GM08714 (cell line): ENCODE measurements around the gene MON1B.
"Not testable (repeated sequence)": the region's sequence is repeated elsewhere in the genome, so short reads cannot be mapped to it uniquely, and the experiment has no call there.

Experiments
- H3K4me3 ChIP-seq: fragments of 200-500 bp; sonication (Bioruptor generic); 2 replicates; pipeline ENCODE4 v1.5.1; 2014; ENCODE audit warnings: mild to moderate bottlenecking, low read length, inconsistent platforms
- ZNF274 ChIP-seq: IDR thresholded peaks from 2 replicates; pipeline ENCODE4 v1.6.1; 2012; ENCODE audit warnings: mild to moderate bottlenecking, low read depth, low read length

The MON1B gene

DNA sequence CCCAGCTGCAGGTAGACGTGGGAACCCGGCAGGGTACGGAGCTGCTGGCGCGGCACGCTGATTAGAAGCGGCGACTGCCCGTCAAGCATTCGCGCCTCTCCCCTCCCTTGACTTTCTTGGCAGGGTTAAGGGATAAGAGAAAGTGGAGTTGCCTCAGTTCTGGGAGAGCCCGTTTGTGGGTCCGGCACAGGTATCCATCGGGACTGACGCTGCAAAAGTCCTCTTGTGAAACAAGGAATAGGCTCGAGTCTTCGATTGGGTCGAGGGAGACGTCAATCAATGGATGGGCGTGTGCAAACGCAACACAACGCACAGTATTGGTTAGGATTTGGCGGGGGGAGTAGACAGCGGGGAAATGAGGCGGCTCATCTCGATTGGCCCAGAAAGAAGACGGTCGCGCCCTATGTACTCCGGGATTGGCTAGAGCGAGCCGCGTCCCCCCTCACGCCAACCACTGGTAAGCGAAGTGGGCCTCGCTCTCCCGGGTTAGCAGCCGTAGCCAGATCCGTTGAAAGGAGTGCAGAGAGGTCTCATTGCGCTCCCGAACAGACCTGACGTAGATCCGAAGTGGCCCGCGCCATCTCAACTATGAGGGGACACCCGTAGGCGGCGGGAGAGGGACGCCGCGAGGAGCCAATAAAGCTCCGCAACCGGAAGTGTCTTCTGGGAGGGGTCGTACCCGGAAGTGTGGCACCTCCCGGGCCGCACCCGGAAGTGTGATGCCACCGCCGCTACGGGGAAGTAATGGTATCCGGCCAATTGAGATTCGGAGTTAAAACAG lies at the start of gene MON1B:
Gene MON1B, plus strand, starts transcription at position 713 of the 781 bp plus-strand sequence. CDS start 296 bp downstream, outside the sequence.
- TF ChIP-seq ZNF274: no peak
- peak within 1 kb of the TSS; percentile 96 for H3K4me3 ChIP-seq

DNA sequence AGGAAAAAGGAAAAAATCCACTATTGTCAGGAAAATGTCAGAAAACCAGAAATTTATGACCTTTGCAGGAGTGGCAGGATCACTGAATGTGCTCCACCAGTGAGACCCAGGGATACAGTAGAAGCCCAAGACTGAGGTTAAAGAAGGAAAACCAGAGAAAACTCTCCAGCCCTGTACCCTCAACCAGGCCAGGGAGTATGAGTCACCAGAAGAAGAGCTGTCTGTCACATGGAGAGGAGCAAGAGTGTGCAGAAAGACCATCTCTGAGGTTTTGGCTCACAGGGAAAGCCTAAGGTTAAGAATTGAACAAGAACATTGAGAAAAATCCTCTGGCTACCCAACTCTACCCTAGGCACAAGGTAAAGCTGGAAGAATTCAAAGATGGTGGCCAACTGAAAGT lies 47.6 kb upstream of the MON1B start:
- H3K4me3 ChIP-seq: no peak overlapping the region
- TF ChIP-seq ZNF274: no peak

DNA sequence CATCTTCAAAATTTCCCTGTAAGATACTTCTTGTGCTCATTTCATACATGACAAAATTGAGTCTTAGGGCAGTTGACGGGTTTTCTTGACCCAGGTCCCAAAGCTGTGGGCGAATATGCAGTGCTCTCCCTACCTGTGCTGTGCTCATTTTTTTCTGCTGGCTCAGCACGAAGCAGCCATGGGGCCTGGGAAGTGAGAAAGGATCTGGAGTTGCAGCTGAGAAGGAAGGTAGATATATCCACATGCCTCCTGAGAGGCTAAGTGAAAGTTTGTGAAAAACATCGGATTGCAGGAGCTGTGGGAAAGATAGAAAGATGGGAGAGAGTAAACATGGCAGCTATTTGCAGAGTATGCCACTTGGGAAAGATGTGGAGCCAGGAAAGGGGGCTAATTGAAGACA lies 42.9 kb upstream of the MON1B start:
- TF ChIP-seq ZNF274: no peak
- H3K4me3 ChIP-seq: no peak overlapping the region

DNA sequence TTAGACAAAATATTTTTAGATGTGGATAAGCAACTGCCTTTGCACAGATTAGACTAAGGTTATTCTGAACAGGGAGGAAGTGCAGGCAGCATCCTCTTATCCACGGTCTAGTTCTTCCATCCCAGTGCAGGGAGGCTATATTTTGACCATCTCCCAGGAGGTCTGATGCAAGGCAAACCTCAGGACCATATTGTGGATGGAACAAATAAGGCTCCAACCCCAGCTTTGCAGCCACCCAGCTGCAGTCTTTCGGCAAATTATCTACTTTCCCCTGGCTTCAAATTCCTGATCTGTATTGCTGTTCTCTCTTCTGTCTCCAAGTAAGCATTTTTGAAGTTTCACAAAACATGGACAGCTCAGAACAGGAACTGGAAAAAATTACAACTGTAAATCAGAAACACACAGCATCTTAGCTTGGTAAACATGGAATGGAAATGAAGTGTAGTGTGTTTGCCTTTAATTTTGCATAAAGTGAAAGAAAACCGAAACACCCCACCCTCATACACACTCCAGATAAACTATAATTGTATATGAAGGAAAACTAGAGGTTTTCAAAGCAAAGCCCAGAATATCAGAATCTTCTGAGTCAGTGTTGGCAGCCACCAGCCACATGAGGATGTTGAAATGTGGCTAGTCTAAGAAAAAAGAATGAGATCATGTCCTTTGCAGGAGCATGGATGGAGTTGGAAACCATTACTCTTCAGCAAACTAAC lies 33.5 kb upstream of the MON1B start:
- no peak for TF ChIP-seq ZNF274
- no peak overlapping the region for H3K4me3 ChIP-seq

DNA sequence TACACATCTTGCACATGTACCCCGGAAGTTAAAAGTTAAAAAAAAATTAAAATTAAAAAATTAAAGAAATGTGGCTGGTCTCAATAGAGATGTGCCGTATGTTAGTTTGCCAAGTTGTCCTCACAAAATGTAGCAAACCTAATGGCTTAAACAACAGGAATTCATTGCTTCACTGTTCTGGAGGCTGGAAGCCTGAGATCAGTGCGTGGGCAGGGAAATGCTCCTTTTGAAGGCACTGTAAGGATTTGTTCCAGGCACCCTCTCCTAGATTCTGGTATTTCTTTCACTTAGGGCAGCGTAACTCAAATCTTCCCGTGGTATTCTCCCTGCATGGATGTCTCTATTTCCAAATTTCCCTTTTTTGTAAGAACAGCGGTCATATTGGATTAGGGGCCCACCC lies 32.7 kb upstream of the MON1B start:
- TF ChIP-seq ZNF274: no peak
- no peak overlapping the region for H3K4me3 ChIP-seq

- TF ChIP-seq ZNF274: no peak
These were observed 26.0 kb upstream of the MON1B start for GRCh38 chr16:77165006-77165405.

GRCh38 chr16:77165536-77166236 lies 25.3 kb upstream of the MON1B start:
- not testable (repeated sequence) for H3K4me3 ChIP-seq

More at GRCh38 chr16:77165006-77165405, 26.0 kb upstream of the MON1B start:
- H3K4me3 ChIP-seq: no peak overlapping the region

DNA sequence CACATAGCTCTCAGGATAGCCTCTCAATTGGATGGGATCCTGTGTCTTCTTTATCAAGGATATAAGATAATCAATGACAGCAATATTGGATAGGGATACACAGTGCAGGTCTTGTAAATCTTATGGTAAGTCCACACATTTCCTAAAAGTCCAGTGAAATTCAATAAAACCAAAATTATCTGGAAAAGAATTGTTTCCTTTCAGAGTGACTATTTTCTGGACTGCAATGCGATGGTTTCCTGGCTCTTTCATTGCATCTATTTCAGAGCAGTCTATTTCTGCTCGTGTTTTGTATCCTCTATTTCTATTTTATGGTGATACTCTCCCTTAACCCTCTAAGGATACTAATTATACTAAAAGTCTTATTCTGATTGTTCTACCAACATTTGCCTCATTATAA lies 24.3 kb upstream of the MON1B start:
- H3K4me3 ChIP-seq: no peak overlapping the region
- no peak for TF ChIP-seq ZNF274

DNA sequence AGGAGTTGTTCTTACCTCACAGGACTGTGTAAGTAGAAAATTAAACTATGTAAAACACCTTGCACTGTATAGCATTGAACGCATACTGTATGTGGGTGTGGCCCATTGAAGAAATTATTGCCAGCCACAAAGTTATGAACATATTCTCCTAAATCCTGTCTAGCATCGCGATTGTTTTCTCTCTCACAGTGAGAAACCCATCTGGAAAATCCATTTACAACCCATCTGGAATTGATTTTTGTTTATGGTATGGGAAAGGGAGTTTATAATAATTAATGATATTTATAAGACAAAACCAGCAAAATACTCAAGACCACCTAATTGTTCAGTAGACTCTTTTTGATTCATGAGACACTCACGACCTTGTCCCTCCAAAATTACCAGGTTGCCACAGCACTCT lies 22.1 kb upstream of the MON1B start:
- TF ChIP-seq ZNF274: no peak
- H3K4me3 ChIP-seq: no peak overlapping the region

- TF ChIP-seq ZNF274: no peak
- no peak overlapping the region for H3K4me3 ChIP-seq
These were observed 21.2 kb upstream of the MON1B start for GRCh38 chr16:77169650-77170236.

GRCh38 chr16:77170805-77171204 lies 20.2 kb upstream of the MON1B start:
- no peak for TF ChIP-seq ZNF274
- H3K4me3 ChIP-seq: no peak overlapping the region

DNA sequence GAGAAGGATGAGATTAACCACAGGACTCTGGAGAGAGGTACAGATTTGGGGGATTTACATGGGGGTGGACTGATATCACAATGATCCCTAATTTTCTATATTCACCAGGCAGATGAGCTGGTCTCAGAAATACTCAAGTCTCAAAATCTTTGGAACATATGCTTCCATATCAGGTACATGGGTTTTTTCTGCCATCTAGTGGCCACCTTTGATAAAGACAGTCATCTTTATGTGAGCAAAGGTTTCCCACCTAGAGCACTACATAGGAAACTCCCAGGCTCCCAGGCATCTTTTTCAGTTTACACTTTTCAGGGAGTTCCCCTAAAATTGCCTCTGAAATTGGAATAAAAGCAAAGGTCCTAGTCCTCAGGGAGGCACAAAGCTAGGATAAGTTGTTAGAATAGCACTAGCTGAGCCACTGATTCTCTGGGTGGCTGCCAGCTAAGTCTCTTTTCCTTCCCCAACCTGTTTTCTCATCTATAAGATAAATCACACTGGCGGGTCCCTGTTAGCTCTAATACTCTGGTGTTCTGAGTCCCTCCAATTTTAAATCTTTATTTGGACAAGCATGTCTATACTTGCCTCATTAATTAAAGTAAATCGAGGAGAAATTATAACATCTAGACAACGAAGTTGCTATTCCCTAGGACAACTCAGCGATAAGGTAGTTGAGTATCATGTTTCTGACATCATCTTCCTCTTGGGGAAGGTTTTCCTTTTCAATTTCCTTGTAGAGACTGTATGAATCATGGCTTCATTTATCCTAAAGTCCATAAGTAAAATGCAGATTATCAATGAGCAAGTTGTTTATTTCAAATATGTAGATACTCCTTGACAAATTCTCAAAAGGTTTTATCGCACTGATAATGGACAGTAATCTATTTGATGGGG lies 19.0 kb upstream of the MON1B start:
- no peak for TF ChIP-seq ZNF274
- no peak overlapping the region for H3K4me3 ChIP-seq

- H3K4me3 ChIP-seq: no peak overlapping the region
- TF ChIP-seq ZNF274: no peak
These were observed 18.0 kb upstream of the MON1B start for GRCh38 chr16:77172951-77173350.
